ENCODE measurements around the gene TMEM163.
"Not testable (repeated sequence)": the region's sequence is repeated elsewhere in the genome, so short reads cannot be mapped to it uniquely, and the experiment has no call there.

TMEM163 gene

GRCh38 chr2:134512734-134513464, 205.9 kb downstream of the TMEM163 start:
- DNase-seq: no peak

GRCh38 chr2:134508391-134508790, 210.4 kb downstream of the TMEM163 start:
- DNase-seq: no peak

GRCh38 chr2:134507697-134508096, 211.1 kb downstream of the TMEM163 start:
- DNase-seq: no peak

DNA sequence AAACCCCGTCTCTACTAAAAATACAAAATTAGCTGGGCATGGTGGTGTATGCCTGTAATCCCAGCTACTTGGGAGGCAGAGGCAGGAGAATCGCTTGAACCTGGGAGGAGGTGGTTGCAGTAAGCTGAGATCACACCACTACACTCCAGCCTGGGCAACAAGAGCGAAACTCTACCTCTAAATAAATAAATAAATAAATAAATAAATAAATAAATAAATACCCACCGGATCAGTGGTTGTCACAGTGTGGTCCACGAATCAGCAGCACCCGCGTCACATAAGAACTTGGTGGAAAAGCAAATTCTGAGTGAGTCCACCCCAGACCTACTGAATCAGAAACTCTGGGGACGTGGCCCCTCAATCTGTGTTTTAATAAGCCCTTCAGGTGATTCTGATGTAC, 211.6 kb downstream of the TMEM163 start:
- DNase-seq: not testable (repeated sequence)

- no peak for DNase-seq
These were observed 213.4 kb downstream of the TMEM163 start for GRCh38 chr2:134505446-134505845.

DNA sequence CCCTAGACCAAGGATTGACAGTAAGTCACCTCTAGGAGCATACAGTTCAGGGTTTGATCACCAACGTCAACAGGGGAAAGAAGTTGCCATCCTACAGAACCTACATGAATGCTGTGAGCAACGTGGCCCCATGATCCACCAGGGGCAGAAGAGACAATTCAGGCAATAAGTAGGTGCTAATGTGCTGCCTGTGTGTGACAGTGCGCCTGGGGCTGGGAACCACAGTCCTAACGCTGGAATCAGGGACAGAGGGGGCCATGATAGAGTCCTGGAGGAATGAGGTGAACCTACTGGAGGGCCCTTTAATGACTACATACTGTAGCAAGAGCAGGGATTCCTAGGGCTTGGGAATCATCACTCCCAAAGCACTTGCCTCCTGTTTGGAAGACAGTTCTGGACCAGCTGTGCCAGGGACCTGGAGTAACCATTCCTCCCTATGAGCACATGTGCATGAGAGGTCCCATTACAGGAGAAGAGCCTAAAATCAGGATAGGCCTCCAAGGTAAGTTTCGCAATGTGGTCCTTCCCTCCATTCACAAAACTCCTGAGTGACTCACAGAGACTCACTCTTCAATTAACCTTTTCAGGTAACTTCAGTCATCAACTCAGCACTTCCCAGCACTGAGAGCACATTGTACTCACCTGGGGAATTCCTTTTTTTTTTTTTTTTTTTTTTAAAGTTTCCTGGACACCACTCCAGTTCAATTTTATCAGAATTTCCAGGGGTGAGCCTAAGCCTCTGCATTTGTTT, 214.0 kb downstream of the TMEM163 start:
- DNase-seq: no peak

DNA sequence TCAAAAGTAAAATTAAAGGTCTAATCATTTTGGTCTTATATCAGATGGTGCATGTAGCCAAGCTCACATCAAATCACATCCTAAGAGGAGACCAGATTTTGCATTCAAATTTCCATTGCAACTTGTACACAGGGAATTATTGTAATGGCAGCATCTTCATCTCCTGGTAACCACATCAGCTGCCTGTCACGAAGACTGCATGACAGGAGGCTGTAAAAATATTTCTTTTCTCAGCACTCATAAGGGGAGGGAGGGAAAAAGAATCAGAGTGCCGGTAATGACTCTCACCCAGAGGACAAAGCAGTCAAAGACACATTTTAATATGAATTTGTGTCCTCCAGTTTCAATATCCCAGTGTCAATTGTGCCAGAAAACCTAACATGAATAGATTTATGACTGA, 216.7 kb downstream of the TMEM163 start:
- no peak for DNase-seq

DNA sequence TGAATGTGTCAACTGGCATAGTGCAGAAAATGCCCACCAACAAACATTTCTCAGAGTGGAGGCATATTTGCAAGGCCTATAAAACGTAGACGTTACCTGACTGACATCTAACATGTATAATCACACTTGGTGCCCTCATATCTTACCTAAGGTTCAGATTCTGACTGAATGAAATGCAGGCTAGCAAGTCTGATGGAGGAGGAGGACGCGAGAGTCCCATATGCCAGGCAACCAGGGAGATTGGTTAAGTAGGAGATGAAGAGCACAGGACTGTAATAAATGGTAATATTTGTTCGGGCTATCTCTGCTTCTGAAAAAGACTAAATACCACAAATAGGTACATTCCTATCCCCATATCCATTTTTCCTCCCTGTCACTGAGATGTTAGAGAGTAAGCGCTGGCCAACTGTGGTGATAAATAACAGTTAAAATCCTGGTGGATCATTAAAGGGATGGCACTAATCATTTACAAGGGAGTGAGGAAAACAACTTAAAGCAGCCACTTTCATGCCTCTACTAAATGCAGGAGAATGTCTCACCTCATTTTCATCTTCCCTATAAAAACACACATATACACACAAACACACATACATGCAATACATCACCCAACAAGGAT, 217.2 kb downstream of the TMEM163 start:
- no peak for DNase-seq

DNA sequence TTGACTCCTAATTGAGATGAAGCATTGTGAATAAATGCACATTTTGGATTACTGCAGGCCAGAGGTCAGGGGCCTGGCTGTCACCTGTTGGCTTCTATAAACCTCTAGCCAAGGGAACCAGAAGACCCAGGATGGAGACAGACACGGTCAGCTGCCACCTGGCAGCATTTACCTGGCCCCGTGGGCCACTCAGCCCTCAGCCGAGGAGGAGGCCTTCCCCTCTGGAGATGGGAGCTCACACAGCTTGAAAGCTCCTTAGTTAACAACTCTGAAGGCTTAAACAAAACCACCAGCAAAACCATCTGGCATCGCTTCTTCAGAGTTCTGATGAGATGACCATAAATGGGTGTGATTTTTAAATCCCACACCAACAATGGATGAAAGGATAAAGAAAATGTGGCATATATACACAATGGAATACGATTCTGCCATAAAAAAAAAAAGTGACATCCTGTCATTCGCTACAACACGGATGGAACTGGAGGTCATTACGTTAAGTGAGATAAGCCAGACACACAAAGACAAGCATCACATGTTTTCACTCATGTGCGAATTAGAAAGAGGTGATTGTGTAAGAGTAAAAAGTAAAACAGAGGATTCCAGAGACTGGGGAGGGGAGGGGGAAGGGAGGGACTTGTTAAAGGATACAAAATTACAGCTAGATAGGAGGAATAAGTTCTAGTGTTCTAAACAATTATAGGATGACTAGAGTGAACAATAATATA, 218.4 kb downstream of the TMEM163 start:
- no peak for DNase-seq

- DNase-seq: no peak
These were observed 219.4 kb downstream of the TMEM163 start for GRCh38 chr2:134499307-134499926.

DNA sequence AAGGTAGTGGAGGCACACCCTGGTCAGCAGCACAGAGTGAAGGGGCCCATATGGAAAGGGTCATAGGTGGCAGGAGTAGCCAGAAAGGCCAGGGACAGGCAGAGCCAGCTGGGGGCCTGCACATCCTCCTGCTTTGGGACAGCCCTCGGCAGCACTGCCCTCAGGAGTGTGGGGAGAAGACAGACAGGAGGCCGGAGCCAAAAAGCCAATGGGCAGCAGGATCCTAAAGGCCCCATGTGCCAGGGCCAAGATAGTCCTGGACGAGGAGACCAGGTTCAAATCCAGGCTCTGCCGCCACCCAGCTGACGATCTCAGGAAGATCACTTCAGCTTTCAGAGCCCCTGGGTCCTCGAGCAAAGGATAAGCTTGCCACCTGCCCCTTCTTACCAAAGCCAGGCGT, 220.1 kb downstream of the TMEM163 start:
- DNase-seq: no peak

- DNase-seq: no peak
These were observed 225.0 kb downstream of the TMEM163 start for GRCh38 chr2:134493797-134494196.

DNA sequence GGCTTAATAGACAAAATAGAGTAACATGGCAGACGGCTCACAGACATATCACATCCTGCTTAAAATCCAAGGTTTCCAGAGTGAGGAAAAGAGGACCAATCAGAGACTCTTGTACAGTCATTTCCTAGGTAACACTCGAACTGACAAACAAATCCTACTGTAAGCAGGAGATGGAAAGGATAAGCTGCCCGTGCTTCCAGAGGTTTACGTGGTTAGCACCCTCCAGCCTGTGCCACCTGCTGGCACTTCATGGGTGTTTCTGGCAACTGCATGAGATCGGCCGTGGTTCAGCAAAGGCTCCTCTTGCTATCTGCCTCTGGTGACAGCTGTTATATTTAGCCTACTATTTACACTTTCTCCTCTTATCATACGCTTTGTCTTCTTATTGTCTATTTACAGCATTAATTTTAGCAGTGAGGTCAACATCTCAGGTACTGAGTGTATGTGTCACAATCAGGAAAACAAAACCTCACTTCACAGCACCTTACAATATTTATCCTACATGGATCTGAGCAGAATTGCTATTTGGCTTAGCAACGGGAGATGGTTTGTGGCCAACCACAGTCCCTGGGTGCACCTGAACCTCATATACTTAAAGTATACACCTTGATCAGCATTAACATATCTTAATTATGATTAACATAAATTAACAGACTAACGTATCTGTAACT, 226.9 kb downstream of the TMEM163 start:
- no peak for DNase-seq

DNA sequence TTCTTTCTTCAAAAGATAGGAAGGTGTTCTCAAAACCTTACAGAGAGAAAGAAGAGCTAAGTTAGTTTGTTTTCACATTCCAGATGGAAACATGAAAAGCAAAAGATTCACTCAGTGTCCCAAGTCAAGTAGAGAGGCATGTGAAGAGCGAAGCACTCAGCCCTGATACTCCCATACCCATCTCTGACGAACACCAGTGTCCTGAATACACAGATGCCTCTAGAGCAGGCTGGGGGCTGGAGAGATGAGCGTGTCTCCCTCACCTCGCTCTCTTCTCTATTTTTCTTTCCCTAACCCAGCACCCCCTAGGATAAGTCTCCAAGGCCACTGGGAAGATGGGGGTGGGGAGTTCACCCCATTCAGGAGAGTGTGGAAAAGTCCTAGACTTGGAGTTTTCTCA, 227.8 kb downstream of the TMEM163 start:
- DNase-seq: no peak

DNA sequence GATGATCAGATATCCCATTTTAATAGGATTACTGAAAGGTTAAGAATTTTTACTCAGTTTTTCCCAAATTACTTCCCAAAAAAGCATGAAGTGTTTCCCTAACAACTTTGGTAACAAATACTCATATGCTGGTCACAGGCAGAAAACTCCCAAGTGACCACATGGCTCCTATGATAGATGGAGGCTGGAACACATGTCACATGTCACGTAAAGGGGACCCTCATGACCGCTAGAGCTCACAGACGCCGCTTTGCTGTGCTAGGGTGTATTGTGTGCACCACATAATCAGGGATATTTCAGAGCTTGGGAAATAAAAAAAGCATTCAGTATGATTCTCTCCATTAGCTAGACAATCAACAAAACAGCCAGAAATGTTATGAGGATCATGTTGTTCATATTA, 228.2 kb downstream of the TMEM163 start:
- DNase-seq: no peak

GRCh38 chr2:134489732-134490384, 228.9 kb downstream of the TMEM163 start:
- no peak for DNase-seq

- DNase-seq: no peak
These were observed 235.9 kb downstream of the TMEM163 start for GRCh38 chr2:134482766-134483340.

GRCh38 chr2:134482131-134482723, 236.6 kb downstream of the TMEM163 start:
- DNase-seq: no peak

GRCh38 chr2:134479696-134480330, 239.0 kb downstream of the TMEM163 start:
- no peak for DNase-seq

GRCh38 chr2:134476982-134477381, 241.8 kb downstream of the TMEM163 start:
- not testable (repeated sequence) for DNase-seq

All from femur (tissue), 1 donor.